ENCODE data around the gene HAUS3.

HAUS3 gene

DNA sequence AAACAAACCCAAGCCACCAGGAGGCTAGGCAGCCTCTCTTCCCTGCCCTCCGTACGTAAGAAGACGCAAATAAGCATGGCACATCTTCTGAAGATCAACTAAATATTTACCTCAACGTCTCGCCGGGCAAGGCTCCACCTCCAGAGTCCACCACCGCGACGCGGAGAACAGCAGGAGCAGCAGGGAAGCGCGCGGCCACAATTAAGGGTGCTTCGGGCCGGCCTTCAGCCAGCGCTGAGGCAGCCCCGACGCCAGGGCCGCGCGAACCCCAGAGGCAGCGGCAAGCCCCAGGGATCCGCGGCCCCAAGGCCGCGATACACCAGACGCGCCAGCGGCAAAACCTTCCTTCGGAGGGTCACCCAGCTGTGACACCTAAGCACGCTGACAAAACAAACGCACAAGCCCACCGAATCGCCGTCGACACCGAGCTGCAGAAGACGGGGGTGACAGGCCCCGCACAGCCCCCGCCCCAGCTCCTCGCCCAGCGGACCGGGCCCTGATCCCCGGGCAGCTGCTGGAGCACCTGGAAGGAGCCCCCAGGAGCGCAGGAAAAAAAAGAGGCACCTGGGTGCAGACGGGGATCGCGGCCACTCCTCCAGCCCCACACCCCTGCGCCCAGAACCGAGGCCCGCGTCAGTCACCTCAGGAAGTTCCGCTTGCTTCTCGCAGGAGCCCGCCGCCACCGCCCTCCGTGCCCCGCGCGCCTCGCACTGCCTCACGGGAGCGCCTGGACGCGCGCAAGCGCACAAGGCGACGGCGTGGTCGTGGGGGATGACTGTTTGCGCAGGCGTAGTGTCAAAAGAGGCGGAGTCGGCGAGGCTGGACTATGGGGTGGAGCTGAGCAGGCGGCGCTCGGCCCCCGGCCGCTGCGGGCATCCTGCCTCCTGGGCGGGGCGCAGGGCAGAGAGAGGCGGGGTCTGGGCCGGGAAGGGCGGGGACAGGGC lies at the start of gene HAUS3, which contains the start of gene POLN:
HAUS3 (minus strand) TSS at position 712 of the 944 bp plus-strand sequence. CDS start 1,175 bp downstream, outside the sequence.
POLN (minus strand) TSS at position 712 of the 944 bp plus-strand sequence. CDS start 12,890 bp downstream, outside the sequence.
- ATAC-seq, result peak; percentile 89 to 91

GRCh38 chr4:2290974-2291704 lies 49.2 kb upstream of the HAUS3 start:
- ATAC-seq, result peak; percentile 53 to 80

GRCh38 chr4:2290488-2290887 lies 48.6 kb upstream of the HAUS3 start:
- no peak for ATAC-seq

GRCh38 chr4:2289955-2290333 lies 48.0 kb upstream of the HAUS3 start:
- ATAC-seq, result no peak

GRCh38 chr4:2289311-2289954 lies 47.5 kb upstream of the HAUS3 start:
- ATAC-seq, result no peak

GRCh38 chr4:2288051-2288541 lies 46.2 kb upstream of the HAUS3 start:
- ATAC-seq, result no peak

DNA sequence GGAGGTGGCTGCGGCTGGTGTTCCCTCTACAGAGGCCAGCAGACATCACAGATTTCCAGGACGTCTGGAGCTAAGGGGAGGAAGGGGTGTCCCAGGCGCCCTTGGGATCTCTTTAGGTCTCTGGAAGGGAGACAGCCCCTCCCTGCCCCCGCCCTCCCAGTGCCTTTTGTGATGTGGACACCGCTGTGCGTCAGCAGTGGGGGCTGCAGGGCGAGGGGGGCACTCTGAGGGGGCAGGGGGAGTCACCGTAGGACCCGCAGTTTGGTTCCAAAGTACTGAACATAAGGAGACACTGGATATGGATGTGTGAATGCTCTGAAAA lies 45.6 kb upstream of the HAUS3 start:
- no peak for ATAC-seq

GRCh38 chr4:2286904-2287593 lies 45.1 kb upstream of the HAUS3 start:
- no peak for ATAC-seq

GRCh38 chr4:2285613-2286381 lies 43.9 kb upstream of the HAUS3 start:
- ATAC-seq, result no peak

DNA sequence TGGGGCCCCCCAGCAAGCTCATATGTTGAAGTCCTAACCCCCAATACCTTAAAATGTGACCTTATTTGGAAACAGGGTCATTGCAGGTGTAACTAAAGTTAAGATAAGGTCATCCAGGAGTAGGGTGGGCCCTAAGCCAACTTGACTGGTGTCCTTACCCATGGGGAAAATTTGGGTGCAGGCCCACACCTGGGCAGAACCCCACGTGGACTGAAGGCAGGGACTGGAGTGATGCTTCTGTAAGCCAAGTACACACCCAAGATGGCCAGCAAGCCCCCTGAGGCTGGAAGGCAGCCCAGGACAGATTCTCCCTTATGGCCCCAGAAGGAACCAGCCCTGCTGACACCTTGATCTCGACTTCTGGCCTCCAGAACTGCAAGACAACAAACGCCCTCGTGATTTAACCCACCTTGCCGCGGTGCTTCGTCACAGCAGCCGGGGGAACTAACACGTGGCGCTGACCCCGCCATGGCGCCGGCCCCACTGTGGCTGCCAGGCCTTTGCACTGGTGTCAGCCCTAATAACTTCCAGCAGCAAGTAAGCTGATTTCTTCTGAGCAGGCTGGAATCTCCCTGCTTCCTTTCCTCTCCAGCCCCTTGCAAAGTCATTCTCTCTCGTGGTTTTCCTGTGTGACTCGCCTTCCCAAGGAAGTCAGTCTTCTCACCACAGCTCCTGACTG lies 43.2 kb upstream of the HAUS3 start:
- ATAC-seq, result no peak

DNA sequence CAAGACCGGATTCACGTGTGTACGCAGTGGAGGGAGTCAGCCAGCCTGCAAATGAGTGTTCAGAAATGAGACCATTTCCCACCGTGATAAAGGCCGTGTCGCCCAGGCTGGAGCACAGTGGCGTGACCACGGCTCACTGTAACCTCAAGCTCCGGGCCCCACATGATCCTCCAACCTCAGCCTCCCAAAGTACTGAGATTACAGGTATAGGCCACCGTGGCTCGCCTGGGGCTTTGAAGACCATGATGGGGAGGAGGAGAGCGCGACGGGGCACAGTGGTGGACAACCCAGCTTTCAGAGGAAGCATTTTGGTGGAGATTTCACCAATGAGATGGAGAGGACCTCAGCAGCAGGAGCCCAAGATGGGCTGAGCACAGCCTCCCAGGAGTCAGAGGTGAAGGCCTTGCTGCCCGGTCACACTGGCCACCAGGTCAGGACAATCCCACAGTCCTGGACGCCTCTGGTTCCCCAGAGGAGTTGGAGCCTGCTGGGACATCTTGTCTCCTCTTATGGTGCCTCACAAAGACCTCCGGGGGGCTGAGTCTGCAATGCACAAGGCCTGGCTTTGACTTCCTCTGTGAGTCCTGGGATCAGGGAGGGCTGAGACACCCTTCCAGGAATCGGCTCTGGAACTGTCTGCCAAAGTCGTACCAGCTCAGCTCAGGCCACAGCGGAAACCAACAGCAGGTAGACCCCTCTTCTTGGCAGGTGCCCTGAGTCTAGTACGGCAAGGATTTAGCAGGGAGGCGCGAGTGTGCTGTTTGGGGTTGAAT lies 42.4 kb upstream of the HAUS3 start:
- ATAC-seq, result no peak

DNA sequence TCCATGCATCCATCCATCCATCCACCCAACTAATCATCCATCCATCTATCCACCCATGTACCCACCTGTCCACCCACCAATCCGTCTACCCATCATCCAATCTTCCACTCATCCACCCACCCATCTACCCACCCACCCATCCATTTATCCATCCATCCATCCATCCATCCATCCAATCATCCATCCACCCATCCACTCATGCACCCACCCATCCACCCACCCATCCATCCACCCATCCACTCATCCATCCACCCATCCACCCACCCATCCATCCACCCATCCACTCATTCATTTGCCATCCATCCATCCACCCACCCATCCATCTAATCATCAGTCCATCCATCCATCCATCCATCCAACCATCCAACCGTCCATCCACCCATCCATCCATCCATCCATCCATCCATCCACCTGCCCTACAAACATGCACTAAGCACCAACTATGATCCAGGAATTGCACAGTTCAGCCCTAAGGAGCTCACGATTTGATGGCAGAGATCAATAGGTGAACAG lies 41.3 kb upstream of the HAUS3 start:
- ATAC-seq, result no peak

DNA sequence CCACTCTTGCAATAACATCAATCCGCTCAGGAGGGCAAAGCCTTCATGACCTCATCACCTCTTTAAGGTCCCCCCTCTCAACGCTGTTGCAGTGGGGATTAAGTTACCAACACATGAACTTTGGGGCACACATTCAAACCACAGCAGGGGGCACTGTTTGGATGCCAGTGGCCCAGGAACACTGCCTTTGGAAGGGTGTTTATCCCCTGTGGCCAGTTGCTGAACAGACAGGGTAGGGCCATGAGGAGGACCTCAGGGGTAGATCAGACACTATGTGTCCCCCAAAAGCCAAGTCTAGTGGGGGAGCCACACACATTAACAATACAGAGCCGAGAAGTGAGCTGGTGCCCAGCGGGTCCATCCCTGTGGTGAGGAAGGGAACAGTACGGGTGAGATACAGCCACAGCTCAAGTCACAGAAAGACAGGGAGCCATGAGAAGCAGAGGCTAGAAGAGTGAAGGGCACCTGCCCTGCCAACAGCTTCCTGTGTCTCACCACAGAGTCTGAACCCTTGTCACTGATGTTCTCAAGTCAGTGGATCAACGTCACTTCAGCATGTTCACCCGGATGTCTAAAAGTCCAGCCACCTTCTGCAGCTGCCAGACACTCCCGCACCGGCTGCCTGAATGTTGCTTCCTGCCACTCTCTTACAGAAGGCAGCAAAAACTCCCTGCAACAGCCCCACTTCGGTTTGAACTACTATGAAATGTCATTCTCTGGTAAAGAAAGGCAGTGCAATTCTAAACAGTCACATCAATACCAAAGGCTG lies 39.8 kb upstream of the HAUS3 start:
- ATAC-seq, result peak; percentile 94 to 97

DNA sequence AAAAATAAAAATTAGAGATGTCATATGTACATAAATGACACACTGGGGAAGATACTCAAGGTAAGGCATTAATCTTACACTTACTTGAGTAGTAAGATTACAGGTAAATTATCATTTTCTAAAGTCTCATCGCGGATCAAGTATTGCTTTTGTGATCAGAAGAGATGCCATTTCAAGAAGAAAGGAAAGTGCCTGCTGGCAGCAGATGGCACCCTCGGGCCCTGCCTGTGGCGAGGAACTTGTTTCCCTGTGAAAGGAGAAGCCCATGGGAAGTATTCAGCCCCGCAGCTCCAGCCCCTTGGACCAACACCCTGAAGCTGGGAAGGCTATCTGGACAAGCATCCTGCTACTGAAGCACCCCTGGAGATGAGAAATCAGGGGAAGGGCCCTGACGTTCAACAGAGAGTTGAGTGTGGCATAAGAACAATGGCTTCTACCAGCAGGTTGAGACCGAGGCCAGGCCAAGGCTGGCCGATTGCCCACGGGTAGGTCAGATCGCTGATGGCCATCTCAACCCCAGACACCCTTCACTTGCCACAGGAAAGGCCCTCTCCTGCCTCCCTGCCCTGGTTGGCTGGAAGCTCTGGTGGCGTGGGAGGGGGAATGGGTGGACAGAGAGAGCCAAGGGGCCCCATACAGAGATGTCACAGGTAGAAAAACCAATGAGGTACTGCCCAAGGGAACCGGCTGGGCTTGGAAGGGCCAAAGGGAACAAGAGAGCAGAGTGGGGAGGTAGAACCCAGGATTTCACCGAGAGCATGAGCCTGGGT lies 38.8 kb upstream of the HAUS3 start:
- ATAC-seq, result no peak

- no peak for ATAC-seq
Measured at GRCh38 chr4:2277956-2278355, 36.0 kb upstream of the HAUS3 start.

- no peak for ATAC-seq
Measured at GRCh38 chr4:2276581-2277325, 34.8 kb upstream of the HAUS3 start.

DNA sequence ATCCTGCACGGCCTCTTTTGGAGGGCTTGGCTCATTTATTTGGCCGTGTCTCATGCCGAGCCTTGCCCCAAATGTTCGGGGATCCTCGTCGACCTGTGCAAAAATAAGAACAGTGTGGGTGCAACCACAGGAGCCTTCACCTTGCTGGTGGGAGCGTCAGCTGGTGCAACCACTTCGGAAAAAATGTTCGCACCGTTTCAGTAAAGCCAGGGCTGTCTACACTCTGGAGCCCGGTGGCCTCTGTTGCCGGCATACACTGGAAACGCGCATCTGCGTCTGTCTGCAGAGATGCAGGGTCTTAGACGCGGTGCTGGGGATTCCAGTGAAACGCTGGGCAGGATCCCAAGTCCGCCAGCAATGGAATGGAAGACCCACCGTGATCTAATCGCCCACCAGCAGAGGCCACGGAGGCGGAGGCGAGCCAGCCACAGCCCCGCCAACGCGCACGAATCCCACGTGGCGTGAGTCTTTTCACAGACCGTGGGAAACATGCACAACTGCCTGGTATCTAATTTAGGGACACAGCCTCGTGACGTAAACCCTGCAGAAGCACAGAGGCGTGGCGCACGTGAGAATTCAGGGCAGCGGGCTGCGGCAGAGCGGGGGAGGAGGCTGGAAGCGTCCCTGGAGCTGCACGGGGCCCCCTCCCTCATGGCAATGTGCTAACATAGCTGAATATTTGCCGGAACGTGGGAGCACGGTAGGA lies 33.8 kb upstream of the HAUS3 start:
- no peak for ATAC-seq
